B cell (primary cell): Measurements from ENCODE around the gene PEX6. TPM values are rescaled to one million over a fixed set of nuclear protein-coding genes. Genes with fewer than 3 reads are reported as not detected.

ENCODE experiments used
- ATAC-seq: fragments of 200-7000 bp; cut with Tn5 transposase; one replicate; pipeline ENCODE4 v1.10.0; 2021; ENCODE audit warnings: low read depth, mild to moderate bottlenecking, moderate number of reproducible peaks, moderate library complexity
- CTCF ChIA-PET: fragments of 350-600 bp; sonication (Branson Sonifier 250); formaldehyde crosslinking; loops from one replicate; lab custom pipeline; 2021; ENCODE audit warnings: antibody characterized with exemption, inconsistent platforms; lab: Charles Lee
- POLR2A ChIA-PET: fragments of 350-600 bp; sonication (Branson Sonifier 250); formaldehyde crosslinking; loops from one replicate; lab custom pipeline; 2021; ENCODE audit warnings: antibody characterized with exemption; lab: Charles Lee
- DNase-seq: peaks from one replicate; pipeline ENCODE4 v3.0.0; 2013
- H2AFZ ChIP-seq: 2 replicates; pipeline ENCODE4 v1.6.1; 2012; ENCODE audit warnings: mild to moderate bottlenecking, low read depth, low read length; ENCODE audit not compliant: insufficient read depth, poor library complexity, severe bottlenecking
- H3K27ac ChIP-seq, 2 donors: 1 replicate in 1 of 2; 2 replicates in 1 of 2; pipeline ENCODE4 v1.5.1; 2012 to 2013; ENCODE audit warnings: low read length in 2 of 2, mild to moderate bottlenecking in 2 of 2, moderate library complexity in 1 of 2
- H3K27me3 ChIP-seq, 4 experiments: fragments of 200-600 bp in 1 of 4; sonication (generic) in 1 of 4; replicated peaks in 1 of 4; 1 replicate in 2 of 4; 2 replicates in 2 of 4; pipeline versions ENCODE4 v1.6.1 to v1.7.0; 2013 to 2016; ENCODE audit warnings: low read length in 3 of 4, mild to moderate bottlenecking in 2 of 4, mixed read lengths in 1 of 4, moderate library complexity in 1 of 4; ENCODE audit not compliant: insufficient read depth in 4 of 4, control insufficient read depth in 3 of 4; ENCODE audit errors: control extremely low read depth in 1 of 4
- H3K36me3 ChIP-seq, 2 experiments: replicated peaks in 1 of 2; 1 replicate in 1 of 2; 2 replicates in 1 of 2; pipeline versions ENCODE4 v1.6.1 to v1.7.1; 2013; ENCODE audit warnings: low read length in 1 of 2; ENCODE audit not compliant: insufficient read depth in 2 of 2, control insufficient read depth in 1 of 2; ENCODE audit errors: control extremely low read depth in 1 of 2, extremely low read depth in 1 of 2
- H3K4me1 ChIP-seq, 2 donors: fragments of 200-600 bp in 1 of 2; sonication (generic) in 1 of 2; 1 replicate in 1 of 2; 2 replicates in 1 of 2; pipeline versions ENCODE4 v1.5.1 to v1.6.1; 2013 to 2017; ENCODE audit warnings: low read length in 2 of 2; ENCODE audit not compliant: control insufficient read depth in 2 of 2, insufficient read depth in 2 of 2
- H3K4me2 ChIP-seq: replicated peaks from 2 replicates; pipeline ENCODE3; 2012; ENCODE audit warnings: mild to moderate bottlenecking, low read depth, low read length; ENCODE audit not compliant: poor library complexity, severe bottlenecking
- H3K4me3 ChIP-seq, 5 experiments: fragments of 200-600 bp in 1 of 5; sonication (generic) in 1 of 5; 1 replicate in 3 of 5; 2 replicates in 2 of 5; pipeline versions ENCODE4 v1.5.1 to v1.7.0; 2011 to 2016; ENCODE audit warnings: low read length in 4 of 5, mild to moderate bottlenecking in 4 of 5, low read depth in 2 of 5, control low read depth in 1 of 5, moderate library complexity in 1 of 5; ENCODE audit not compliant: insufficient read depth in 1 of 5; ENCODE audit errors: control extremely low read depth in 1 of 5, extremely low read depth in 1 of 5
- H3K79me2 ChIP-seq: fragments of 200-600 bp; sonication (generic); one replicate; pipeline ENCODE4 v1.6.0; 2016; ENCODE audit warnings: low read length; ENCODE audit not compliant: control insufficient read depth, insufficient read depth
- H3K9ac ChIP-seq: fragments of 200-600 bp; sonication (generic); 2 replicates; pipeline ENCODE4 v1.6.1; 2017; ENCODE audit warnings: mild to moderate bottlenecking, low read length, moderate library complexity
- H3K9me3 ChIP-seq, 3 donors: one replicate each; pipeline versions ENCODE4 v1.6.1 to v1.7.1; 2013; ENCODE audit warnings: low read length in 2 of 3; ENCODE audit not compliant: control insufficient read depth in 2 of 3, insufficient read depth in 1 of 3; ENCODE audit errors: control extremely low read depth in 1 of 3
- H4K20me1 ChIP-seq: 2 replicates; pipeline ENCODE4 v1.6.0; 2012; ENCODE audit warnings: mild to moderate bottlenecking, low read length; ENCODE audit not compliant: insufficient read depth, control insufficient read depth, poor library complexity, severe bottlenecking
- H3K27ac Mint-ChIP-seq: one replicate; pipeline ENCODE4 v1.8.0; 2021; ENCODE audit warnings: mixed read lengths
- H3K27me3 Mint-ChIP-seq: one replicate; pipeline ENCODE4 v1.8.0; 2021; ENCODE audit warnings: mixed read lengths
- H3K4me1 Mint-ChIP-seq: one replicate; pipeline ENCODE4 v1.8.0; 2021; ENCODE audit warnings: mixed read lengths
- H3K4me3 Mint-ChIP-seq: one replicate; pipeline ENCODE4 v1.8.0; 2021; ENCODE audit warnings: mixed read lengths
- H3K9me3 Mint-ChIP-seq: one replicate; pipeline ENCODE4 v1.8.0; 2022; ENCODE audit warnings: mixed read lengths; ENCODE audit not compliant: insufficient read depth
- CTCF ChIP-seq: fragments of 200-600 bp; IDR thresholded peaks from one replicate; pipeline ENCODE4 v1.8.0; 2022; ENCODE audit warnings: antibody characterized with exemption, mild to moderate bottlenecking
- EZH2 ChIP-seq: IDR thresholded peaks from 2 replicates; pipeline ENCODE4 v1.6.1; 2012; ENCODE audit warnings: borderline replicate concordance, low read depth, mild to moderate bottlenecking, moderate library complexity, low read length; ENCODE audit not compliant: insufficient read depth, poor library complexity, severe bottlenecking
- WGBS: methylation state at CpG from one replicate; pipeline ENCODE4 v1.1.5; 2013; ENCODE audit warnings: missing lambda C conversion rate; ENCODE audit not compliant: insufficient coverage; 5-methylcytosine and 5-hydroxymethylcytosine counted together
- intact Hi-C: fragments of 100-400 bp; cut with micrococcal nuclease; formaldehyde crosslinking; loops from one replicate; pipeline ENCODE4 v1.10.0; 2022
- polyA plus RNA-seq: library from polyadenylated mRNA; depleted of rRNA; stranded (reverse); fragments of >200 nt; gene quantifications from 2 replicates; pipeline ENCODE4 v1.2.3, GENCODE V29; 2012
- total RNA-seq, 2 donors: library from RNA; stranded (reverse); fragments of 120-200 nt in 1 of 2; gene quantifications; 1 replicate in 1 of 2; 2 replicates in 1 of 2; pipeline versions ENCODE4 v1.2.3 to v1.2.4, GENCODE V29; 2013 to 2022

The PEX6 gene
- total and polyA plus RNA-seq, 2 donors (not counting 1 experiment from before 2014, with no cell fraction given): 16.0 to 16.6 TPM

- ATAC-seq (no peak), DNase-seq (no peak)
- no peak overlapping the region for H3K4me3 ChIP-seq
- peaks cover 0 to 29% of the 10 kb centered on the region in 2 experiments for H3K36me3 ChIP-seq
- no peaks in the 10 kb centered on the region for H3K27me3 Mint-ChIP-seq
- H4K20me1 ChIP-seq: peaks cover 8% of the 10 kb centered on the region
- ChIA-PET POLR2A (interaction anchor here (1.0 kb wide), 1 partner anchor 45 kb away, joined by 3 read pairs; the partner anchor contains the start of gene CNPY3), CTCF (no interaction called here)
- intact Hi-C loops: no loop called here
- no peak overlapping the region for H3K4me3 Mint-ChIP-seq
- no peaks in the 10 kb centered on the region for H3K9me3 Mint-ChIP-seq
- H3K79me2 ChIP-seq: peaks cover 23% of the 10 kb centered on the region
- H3K27me3 ChIP-seq: no peaks in the 10 kb centered on the region
- no peaks in the 10 kb centered on the region for H3K9me3 ChIP-seq
- H3K4me2 ChIP-seq: no peak overlapping the region
- TF ChIP-seq CTCF (no peak), EZH2 (no peak)
- peaks cover 23% of the 10 kb centered on the region for H3K4me1 Mint-ChIP-seq
- no peak overlapping the region for H2AFZ ChIP-seq
- no peak overlapping the region for H3K9ac ChIP-seq
- no peak overlapping the region for H3K27ac ChIP-seq
- no CpG with 5 or more reads among the region's 3 CpGs for WGBS
- peaks cover 6 to 14% of the 10 kb centered on the region in 2 donors for H3K4me1 ChIP-seq
- H3K27ac Mint-ChIP-seq: no peak overlapping the region
These were observed 5.1 kb downstream of the PEX6 start for GRCh38 chr6:42973926-42974325.

- no peak overlapping the region for H3K4me3 Mint-ChIP-seq
- no peaks in the 10 kb centered on the region for H3K27me3 Mint-ChIP-seq
- Histone ChIP-seq H4K20me1 (peaks cover 8% of the 10 kb centered on the region), H3K27me3 (no peaks in the 10 kb centered on the region), H3K79me2 (peaks cover 5% of the 10 kb centered on the region), H3K4me3 (no peak overlapping the region), H3K4me1 (no peaks in the 10 kb centered on the region), H3K27ac (no peak overlapping the region), H3K9me3 (no peaks in the 10 kb centered on the region), H3K9ac (no peak overlapping the region), H2AFZ (no peak overlapping the region), H3K4me2 (no peak overlapping the region), H3K36me3 (peaks cover 0 to 45% of the 10 kb centered on the region in 2 experiments)
- no peak overlapping the region for H3K27ac Mint-ChIP-seq
- intact Hi-C loops: no loop called here
- CTCF ChIA-PET: no interaction called here
- H3K4me1 Mint-ChIP-seq: peaks cover 16% of the 10 kb centered on the region
- no peak for TF ChIP-seq EZH2
- no peak for TF ChIP-seq CTCF
- no peaks in the 10 kb centered on the region for H3K9me3 Mint-ChIP-seq
- DNase-seq (no peak), ATAC-seq (no peak)
- 89% methylated on average over 3 of the region's 3 CpGs for WGBS
- POLR2A ChIA-PET: no interaction called here
These were observed 7.1 kb downstream of the PEX6 start for GRCh38 chr6:42971746-42972327.
